Heart left ventricle (tissue), 16 donors: ENCODE data around the gene IFI16. TPM values are rescaled to one million over a fixed set of nuclear protein-coding genes. Genes with fewer than 3 reads are reported as not detected.

Experiments used
- ATAC-seq, 4 donors: fragments of 200-7000 bp; cut with Tn5 transposase; one replicate each; pipeline ENCODE4 v1.9.1; 2020 to 2022; ENCODE audit warnings: moderate library complexity in 4 of 4, mild to moderate bottlenecking in 3 of 4, moderate number of reproducible peaks in 1 of 4
- DNase-seq, 5 donors: peaks; one replicate each; pipeline ENCODE4 v3.0.0-alpha.2; 2020
- H3K27ac ChIP-seq, 12 donors: fragments of 200-600 bp; sonication (generic) in 4 of 12; one replicate each; pipeline versions ENCODE4 v1.5.0 to v1.8.0; 2016 to 2022; ENCODE audit warnings: mild to moderate bottlenecking in 2 of 12
- H3K27me3 ChIP-seq, 9 donors: fragments of 200-600 bp; sonication (generic) in 2 of 9; one replicate each; pipeline versions ENCODE4 v1.5.1 to v1.8.0; 2016 to 2022; ENCODE audit warnings: mild to moderate bottlenecking in 3 of 9
- H3K36me3 ChIP-seq, 9 donors: fragments of 200-600 bp; sonication (generic) in 2 of 9; one replicate each; pipeline versions ENCODE4 v1.5.0 to v1.8.0; 2018 to 2022; ENCODE audit warnings: mild to moderate bottlenecking in 2 of 9
- H3K4me1 ChIP-seq, 12 donors: fragments of 200-600 bp; sonication (generic) in 4 of 12; one replicate each; pipeline versions ENCODE4 v1.5.0 to v1.8.0; 2016 to 2022; ENCODE audit warnings: mild to moderate bottlenecking in 3 of 12
- H3K4me3 ChIP-seq, 12 donors: fragments of 200-600 bp; sonication (generic) in 4 of 12; one replicate each; pipeline versions ENCODE4 v1.5.0 to v1.8.0; 2017 to 2022; ENCODE audit warnings: mild to moderate bottlenecking in 9 of 12, moderate library complexity in 4 of 12
- H3K9me3 ChIP-seq, 12 donors: fragments of 200-600 bp; sonication (generic) in 4 of 12; one replicate each; pipeline versions ENCODE4 v1.5.0 to v1.8.0; 2016 to 2022; ENCODE audit warnings: mild to moderate bottlenecking in 1 of 12
- CTCF ChIP-seq, 12 donors: fragments of 200-600 bp; sonication (generic) in 4 of 12; IDR thresholded peaks; one replicate each; pipeline versions ENCODE4 v1.5.0 to v1.8.0; 2018 to 2022; ENCODE audit warnings: antibody characterized with exemption in 12 of 12, mild to moderate bottlenecking in 5 of 12
- POLR2A ChIP-seq, 2 donors: fragments of 450-650 bp; IDR thresholded peaks; one replicate each; pipeline ENCODE4 v1.6.1; 2017; ENCODE audit warnings: antibody characterized with exemption in 2 of 2, mild to moderate bottlenecking in 2 of 2, moderate library complexity in 2 of 2
- WGBS, 4 donors: extraction: QIAGEN DNeasy Blood & Tissue Kit in 2 of 4; methylation state at CpG; one replicate each; pipeline versions ENCODE4 v1.1.5 to v1.1.7; 2013 to 2018; 5-methylcytosine and 5-hydroxymethylcytosine counted together
- intact Hi-C, 10 donors: fragments of 100-400 bp; cut with DNase I; formaldehyde crosslinking; loops; one replicate each; pipeline versions ENCODE4 v1.11.1 to v1.14.2; 2022
- polyA plus RNA-seq, 2 donors: library from polyadenylated mRNA; stranded (reverse); fragments of 200-250 nt; gene quantifications; one replicate each; pipeline ENCODE4 v1.2.3, GENCODE V29; 2013
- total RNA-seq, 9 donors: library from RNA; depleted of rRNA in 2 of 9; stranded (reverse); fragments of >200 nt in 2 of 9; fragmentation: NEBNext Ultra II Directional in 3 of 9; extraction: Animal tissue kit (Norgen Biotek cat#: 25700) in 3 of 9; gene quantifications; one replicate each; pipeline versions ENCODE4 v1.1.0 to v1.2.4, GENCODE V29; 2016 to 2023
- donor health status: ischemic (EF 13 %, LVEDD 7.1; RV severe dilation, severe dysfunction).
- donor health status: healthy with polysubstance abuse.
- donor health status: DM: no; HTN: yes; CAD: no.
- donor health status: DM: no; HTN: no; CAD: no.
- donor health status: ischemic (EF 25% LVEDD 6.9; RV normal size, moderate dysfunction).
- donor health status: ischemic (EF 25% LVEDD 5.7; RV mildly dilated, moderate dysfunction).
- donor health status: healthy.
- donor health status: DM: yes; HTN: yes; CAD: no.
- donor health status: ischemic (EF 35%, LVEDD 5.7; RV mildly dilated, moderate dysfunction).
- donor health status: nonischemic (EF 11% LVEDD 7.7; RV severe dilation, severe dysfunction).
- donor health status: DM: yes; HTN: yes; CAD: no.
- donor health status: PGD.
- donor health status: ischemic (EF 29% LVEDD 5.4; RV normal size, mild dysfunction).
- donor health status: nonischemic (EF 23%, LVEDD 6.1; RV moderate dilation, normal function).

IFI16 gene
- total and polyA plus RNA-seq, 11 donors = 19.1 to 125 (median 24.8) TPM

DNA sequence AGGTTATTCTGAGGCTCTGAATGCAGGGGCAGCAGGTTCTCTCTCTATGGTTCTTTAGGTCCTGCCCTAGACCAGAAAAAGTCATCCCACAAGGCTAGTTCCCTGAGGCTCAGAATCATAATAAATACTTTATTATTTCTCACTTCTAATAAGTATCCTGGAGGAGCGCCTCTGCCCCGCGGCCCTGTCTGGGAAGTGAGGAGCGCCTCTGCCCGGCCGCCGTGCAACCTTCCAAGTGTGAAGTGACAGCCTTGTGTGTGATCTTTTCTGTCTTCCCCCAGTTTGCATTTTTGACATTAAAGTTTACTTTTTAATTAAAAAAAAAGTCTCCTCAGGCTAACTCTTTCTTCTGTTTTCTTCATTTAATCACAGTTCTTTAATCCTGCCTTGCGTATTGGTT, 55.4 kb downstream of the IFI16 start:
- no peaks in the 10 kb centered on the region for H3K36me3 ChIP-seq
- 96 to 98% (median 97%) methylated on average over 8 of the region's 8 CpGs for WGBS, 4 donors
- H3K27ac ChIP-seq = no peak overlapping the region
- intact Hi-C loops = loop anchor here in 2 of 10 donors (5.0 to 10.0 kb wide), 2 partner anchors 50 to 863 kb away; no protein-coding TSS in a partner anchor
- peaks cover 0 to 30% (median 0%) of the 10 kb centered on the region in 12 donors for H3K4me1 ChIP-seq
- no peak for ATAC-seq
- no peak for DNase-seq
- no peaks in the 10 kb centered on the region for H3K9me3 ChIP-seq
- no peak overlapping the region for H3K4me3 ChIP-seq
- no peaks in the 10 kb centered on the region for H3K27me3 ChIP-seq
- TF ChIP-seq CTCF (IDR thresholded peaks at IDR 0.05) (no peak), POLR2A (IDR thresholded peaks at IDR 0.05) (no peak)

GRCh38 chr1:159066108-159066507, 56.4 kb downstream of the IFI16 start:
- Histone ChIP-seq H3K4me3 (no peak overlapping the region), H3K27ac (no peak overlapping the region), H3K9me3 (no peaks in the 10 kb centered on the region), H3K27me3 (no peaks in the 10 kb centered on the region), H3K36me3 (no peaks in the 10 kb centered on the region), H3K4me1 (peaks cover 0 to 30% (median 0%) of the 10 kb centered on the region in 12 donors)
- no peak for DNase-seq
- 70 to 76% (median 74%) methylated on average over 4 of the region's 4 CpGs for WGBS, 4 donors
- TF ChIP-seq POLR2A (IDR thresholded peaks at IDR 0.05) (no peak), CTCF (IDR thresholded peaks at IDR 0.05) (no peak)
- no peak for ATAC-seq
- intact Hi-C loops = loop anchor here in 2 of 10 donors (5.0 to 10.0 kb wide), 2 partner anchors 51 to 864 kb away; no protein-coding TSS in a partner anchor

GRCh38 chr1:159067699-159068621, 58.3 kb downstream of the IFI16 start:
- intact Hi-C loops = loop anchor here in 2 of 10 donors (5.0 to 10.0 kb wide), 2 partner anchors 53 to 866 kb away; no protein-coding TSS in a partner anchor
- no peak for DNase-seq

More at GRCh38 chr1:159067699-159068621, 58.3 kb downstream of the IFI16 start:
- peak in 3 of 4 donors; percentile 38 to 62 (median 55) for ATAC-seq
- H3K27me3 ChIP-seq = no peaks in the 10 kb centered on the region
- WGBS, 4 donors = 40 to 54% (median 48%) methylated on average over 6 of the region's 6 CpGs
- no peaks in the 10 kb centered on the region for H3K36me3 ChIP-seq
- TF ChIP-seq POLR2A (IDR thresholded peaks at IDR 0.05) = no peak
- no peak for TF ChIP-seq CTCF (IDR thresholded peaks at IDR 0.05)
- peak overlapping the region in 4 of 12 donors; percentile 2 to 83 (median 32) for H3K27ac ChIP-seq
- H3K4me3 ChIP-seq = no peak overlapping the region
- no peaks in the 10 kb centered on the region for H3K9me3 ChIP-seq
- H3K4me1 ChIP-seq = peaks cover 0 to 30% (median 0%) of the 10 kb centered on the region in 12 donors
